HG02943 (cell line): Measurements from ENCODE around the gene DSE.
"Not testable (repeated sequence)": the region's sequence is repeated elsewhere in the genome, so short reads cannot be mapped to it uniquely, and the experiment has no call there.

Source experiments
- ATAC-seq: cut with Tn5 transposase; IDR thresholded peaks from one replicate; pipeline ENCODE4 v1.9.1; 2021; ENCODE audit warnings: mild to moderate bottlenecking, low read depth, moderate library complexity; ENCODE audit not compliant: unreplicated experiment

Gene DSE

DNA sequence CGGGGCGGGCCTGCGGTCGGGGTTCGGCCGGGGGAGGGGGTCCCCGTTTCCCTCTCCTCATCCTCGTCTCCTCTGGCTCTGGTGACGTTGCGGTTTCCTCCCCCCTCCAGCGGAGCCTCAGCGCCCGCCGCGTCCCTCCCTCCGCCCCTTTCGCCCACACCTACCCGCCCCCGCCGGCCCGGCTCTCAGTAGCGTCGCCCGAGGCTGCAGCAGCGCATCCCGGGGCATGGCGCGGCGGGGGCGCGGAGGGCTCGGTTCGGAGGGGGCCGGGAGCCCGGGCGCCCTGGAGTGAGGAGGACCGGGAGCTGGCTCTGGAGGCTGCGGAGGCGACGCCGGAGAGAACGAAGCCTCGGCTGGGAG lies at the start of gene DSE:
Gene DSE (plus strand): TSS at position 188 of the 360 bp plus-strand sequence. CDS start 28,304 bp downstream, outside the sequence.
- ATAC-seq, result peak; percentile 63

DNA sequence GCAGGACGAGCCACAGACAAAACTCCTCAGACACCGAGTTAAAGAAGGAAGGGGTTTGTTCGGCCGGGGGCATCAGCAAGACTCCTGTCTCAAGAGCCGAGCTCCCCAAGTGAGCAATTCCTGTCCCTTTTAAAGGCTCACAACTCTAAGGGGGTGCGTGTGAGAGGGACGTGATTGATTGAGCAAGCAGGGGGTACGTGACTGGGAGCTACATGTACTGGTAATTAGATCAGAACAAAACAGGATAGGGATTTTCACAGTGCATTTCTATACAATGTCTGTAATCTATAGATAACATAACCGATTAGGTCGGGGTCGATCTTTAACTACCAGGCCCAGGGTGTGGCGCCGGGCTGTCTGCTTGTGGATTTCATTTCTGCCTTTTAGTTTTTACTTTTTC lies 48.8 kb upstream of the DSE start:
- ATAC-seq, result not testable (repeated sequence)

DNA sequence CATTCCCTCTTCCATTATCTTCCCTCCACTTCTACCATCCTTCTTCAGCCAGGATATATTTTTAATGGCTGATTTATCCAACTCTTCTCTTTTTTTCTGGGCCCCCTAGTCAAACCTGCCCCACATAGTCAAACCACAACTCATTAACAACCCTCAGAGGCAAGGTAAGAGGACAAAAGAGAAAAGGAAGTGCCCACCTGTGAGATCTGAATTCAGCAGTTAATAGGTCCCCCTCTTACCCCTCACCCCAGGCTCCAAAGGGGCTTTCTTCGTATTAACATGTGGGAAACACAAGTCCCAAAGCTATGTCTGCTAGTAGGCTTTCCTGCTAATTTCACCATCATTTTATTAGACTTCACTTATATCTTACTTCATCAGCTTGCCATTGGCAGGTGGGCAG lies 46.9 kb upstream of the DSE start:
- ATAC-seq, result no peak

DNA sequence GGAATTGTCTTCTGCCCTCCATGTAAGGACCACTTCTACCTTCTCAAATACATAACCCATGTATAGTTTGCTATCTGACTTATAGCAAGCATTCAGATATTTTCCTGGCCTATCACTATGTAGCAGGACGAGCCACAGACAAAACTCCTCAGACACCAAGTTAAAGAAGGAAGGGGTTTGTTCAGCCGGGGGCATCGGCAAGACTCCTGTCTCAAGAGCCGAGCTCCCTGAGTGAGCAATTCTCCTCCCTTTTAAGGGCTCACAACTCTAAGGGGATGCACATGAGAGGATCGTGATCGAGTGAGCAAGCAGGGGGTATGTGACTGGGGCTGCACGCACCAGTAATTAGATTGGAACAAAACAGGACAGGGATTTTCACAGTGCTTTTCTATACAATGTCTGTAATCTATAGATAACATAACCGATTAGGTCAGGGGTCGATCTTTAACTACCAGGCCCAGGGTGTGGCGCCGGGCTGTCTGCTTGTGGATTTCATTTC lies 45.1 kb upstream of the DSE start:
- not testable (repeated sequence) for ATAC-seq

DNA sequence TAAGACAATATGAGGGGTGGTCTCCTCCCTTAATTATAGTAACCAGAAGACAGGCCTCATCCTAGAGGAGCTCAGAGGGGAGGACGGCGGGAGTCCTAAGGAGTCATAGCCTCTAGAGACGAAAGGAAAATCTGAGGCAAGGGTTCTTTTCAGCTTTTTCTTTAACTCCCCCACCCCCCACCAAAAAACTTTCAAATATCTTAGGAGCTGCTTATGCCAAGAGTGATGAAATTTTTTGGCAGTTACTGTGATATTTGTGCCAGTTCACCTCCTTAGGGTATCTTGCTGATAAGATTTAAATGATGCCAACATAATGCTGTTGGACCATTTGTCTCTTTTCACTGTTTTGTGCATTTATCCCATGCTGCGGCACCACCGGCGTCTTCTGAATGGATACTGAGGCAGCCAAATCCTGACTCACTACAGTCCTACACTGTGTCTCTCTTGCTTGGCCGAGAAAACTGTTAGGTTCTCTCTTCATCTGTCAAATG lies 44.5 kb upstream of the DSE start:
- ATAC-seq, result no peak

DNA sequence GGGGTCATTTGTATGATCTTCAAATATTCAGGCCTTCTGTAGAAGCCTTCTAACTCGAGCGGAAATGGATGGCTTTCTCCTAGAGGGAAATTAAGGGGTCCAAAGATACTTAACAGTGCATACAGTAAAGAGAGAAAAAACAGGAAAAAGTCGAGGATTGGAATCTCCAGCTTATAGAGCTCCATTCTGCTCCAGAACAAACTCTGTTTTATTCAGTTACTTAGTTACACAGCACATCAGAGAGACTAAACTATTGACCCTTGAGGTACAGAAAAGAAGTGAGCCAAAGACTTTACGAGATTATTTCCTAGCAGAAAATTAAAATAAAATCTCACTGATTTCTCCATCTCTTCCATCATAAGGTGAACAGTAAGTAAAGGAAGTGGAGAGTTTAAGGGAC lies 43.8 kb upstream of the DSE start:
- no peak for ATAC-seq

DNA sequence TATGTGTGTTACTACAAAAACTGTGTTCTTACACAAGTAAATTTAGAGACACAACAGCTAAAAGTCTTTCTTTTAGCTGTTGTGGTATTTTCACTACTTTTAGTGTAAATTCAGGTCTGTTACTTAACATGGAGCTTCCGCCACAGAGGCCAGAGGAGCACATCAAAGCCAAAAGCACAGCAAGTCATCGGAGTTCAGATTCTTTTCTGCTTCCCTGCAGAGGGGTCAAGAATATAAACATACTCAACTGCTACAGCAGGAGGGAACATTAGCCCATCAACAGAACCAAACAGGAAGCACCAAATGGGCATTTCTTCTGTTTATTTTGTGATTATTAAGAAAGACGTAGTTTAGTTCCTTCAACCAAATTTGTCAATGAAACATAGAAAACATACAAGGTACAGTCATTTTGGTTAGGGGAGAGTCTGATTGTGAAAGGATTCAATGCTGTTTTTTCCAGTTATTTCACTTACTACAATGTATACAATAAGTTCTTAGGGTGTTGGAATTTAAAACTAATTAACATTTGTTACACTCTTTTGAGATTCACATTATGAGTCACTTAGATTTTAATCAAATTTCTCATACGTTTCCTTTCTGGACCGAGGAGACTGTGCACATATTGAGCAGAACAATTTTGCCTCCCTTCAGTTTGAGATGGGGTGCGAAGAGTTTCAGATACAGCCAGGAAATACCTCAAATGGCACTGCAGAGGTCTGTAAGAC lies 42.8 kb upstream of the DSE start:
- no peak for ATAC-seq

DNA sequence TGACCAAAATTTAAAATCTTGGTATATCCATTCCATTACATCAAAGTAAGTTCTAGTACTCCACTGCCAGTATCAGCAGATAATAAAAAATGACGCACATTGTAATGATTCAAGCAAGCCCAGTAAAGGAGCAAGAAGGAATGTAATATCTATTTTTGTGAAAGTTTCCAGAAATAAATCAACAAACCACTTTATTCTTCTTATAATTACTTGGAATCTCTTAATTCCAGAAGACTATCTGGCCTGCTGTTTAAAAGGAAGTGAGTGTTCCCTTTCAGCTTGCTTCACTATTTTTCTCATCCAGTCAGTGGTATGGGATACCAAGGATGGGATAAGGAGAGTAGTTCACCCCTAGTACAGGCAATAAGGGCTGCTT lies 42.2 kb upstream of the DSE start:
- ATAC-seq, result no peak

DNA sequence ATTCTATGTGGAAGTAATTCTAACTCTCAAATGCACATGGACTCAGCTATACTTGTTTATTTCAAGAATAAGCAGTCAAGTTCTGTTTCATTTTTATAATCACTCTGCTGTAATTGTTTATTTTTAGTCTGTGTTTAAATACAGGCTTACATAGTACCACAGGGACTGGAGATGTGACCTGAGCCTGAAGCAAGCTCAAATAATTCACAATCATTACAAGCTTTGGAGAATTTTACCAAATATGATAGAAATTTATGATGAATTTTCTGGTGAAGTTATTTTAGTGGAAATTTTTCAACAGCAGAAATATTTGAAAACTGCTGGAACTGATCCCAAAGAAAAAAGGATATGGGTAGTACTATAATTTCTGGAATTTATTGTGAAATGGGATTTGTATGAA lies 41.6 kb upstream of the DSE start:
- ATAC-seq, result no peak

DNA sequence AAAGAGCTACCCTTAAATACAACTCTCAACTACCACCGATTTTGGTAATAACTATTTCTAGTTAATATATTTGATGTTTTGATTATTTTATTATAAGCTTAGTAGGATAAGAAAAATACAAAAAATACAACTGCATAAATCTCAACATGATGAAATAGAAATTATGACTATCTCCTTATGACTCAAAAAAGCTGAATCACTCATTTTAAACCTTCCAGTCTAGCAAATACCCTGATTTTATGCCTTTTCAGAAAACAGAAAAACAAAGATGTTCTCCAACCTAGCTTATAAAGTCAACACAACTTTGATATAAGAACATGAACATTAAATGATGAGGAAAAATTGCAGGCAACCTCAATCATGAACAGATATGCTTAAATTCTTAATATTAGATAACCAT lies 40.2 kb upstream of the DSE start:
- no peak for ATAC-seq

DNA sequence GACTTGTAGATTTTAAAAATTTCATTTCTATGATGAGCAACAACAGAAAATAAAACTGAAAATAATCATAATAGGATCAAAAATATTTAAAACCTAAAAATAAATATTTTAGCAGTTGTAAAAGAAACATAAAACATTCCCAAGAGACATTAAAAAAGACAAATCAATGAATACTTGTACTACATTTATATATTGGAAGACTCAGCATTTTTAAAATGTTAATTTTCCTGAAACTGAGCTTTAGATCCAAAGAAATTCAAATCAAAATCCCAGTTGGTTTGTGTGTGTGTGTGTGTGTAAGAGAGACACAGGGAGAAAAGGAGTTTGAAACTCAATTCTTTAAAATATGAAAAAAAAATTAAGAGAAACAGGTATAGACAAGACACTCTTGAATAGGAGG lies 38.7 kb upstream of the DSE start:
- no peak for ATAC-seq

DNA sequence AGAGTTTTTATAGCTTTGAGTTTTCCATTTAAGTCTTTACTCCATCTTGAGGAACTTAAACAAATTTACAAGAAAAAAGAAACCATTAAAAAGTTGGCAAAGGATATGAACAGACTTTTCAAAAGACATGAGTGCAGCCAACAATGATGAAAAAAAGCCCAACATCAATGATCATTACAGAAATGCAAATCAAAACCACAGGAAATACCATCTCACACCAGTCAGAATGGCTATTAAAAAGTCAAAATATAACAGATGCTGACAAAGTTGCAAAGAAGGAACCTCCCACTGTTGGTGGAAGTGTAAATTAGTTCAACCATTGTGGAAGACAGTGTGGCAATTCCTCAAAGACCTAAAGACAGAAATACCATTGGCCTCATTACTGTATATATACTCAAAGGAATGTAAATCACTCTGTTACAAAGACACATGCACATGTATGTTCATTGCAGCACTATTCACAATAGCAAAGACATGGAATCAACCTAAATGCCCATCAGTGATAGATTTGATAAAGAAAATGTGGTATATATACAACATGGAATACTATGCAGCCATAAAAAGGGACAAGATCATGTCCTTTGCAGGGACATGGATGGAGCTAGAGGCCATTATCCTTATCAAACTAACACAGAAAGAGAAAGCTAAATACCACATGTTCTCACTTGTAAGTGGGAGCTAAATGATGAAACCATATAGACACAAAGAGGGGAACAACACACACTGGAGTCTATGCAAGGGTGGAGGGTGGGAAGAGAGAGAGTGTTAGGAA lies 35.9 kb upstream of the DSE start:
- not testable (repeated sequence) for ATAC-seq

DNA sequence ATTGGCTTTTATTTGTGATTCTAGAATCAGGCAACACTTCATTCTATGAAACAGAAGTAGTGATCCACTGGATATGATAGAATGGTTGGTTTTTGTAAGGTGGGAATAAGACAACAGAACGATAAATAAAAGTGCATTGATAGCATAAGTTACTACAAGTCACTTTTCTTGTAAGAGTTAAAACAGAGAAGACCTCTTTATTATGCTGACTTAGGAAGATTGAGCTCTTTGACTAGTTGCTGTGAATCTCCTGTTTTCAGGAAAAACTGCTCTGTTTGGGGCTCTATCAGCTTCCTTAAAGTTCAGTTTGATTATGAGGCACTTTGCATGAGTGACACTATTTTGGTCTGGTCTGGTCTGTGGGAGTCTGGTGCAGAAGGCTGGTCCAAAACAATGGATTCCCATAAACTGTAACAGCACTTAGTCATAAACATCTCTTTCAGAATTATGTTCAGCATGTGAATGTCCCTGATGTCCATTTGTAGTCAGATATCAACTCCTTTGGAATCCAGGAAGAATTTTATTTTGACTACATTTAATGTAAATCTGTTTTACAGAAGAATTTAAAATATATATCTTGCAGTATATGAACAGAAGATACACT lies 35.0 kb upstream of the DSE start:
- no peak for ATAC-seq

DNA sequence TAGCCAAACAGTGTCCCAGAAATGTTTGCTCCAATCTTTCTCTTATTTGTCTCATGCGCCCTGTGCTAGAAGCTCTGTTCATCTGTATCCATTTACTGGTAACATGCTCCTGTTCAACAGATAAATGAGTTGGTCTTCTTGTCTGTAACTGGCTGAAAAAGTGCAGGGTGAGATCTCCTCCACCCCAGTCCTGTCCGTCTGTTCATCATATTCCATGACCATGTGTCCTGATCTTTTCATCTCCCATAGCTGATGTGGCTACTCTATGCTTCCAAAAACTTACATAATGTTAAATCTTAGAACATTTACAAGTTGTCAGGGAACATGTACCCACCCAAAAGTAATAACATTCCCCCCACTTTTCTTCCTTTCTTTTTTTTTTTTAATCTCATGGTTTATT lies 31.8 kb upstream of the DSE start:
- no peak for ATAC-seq

DNA sequence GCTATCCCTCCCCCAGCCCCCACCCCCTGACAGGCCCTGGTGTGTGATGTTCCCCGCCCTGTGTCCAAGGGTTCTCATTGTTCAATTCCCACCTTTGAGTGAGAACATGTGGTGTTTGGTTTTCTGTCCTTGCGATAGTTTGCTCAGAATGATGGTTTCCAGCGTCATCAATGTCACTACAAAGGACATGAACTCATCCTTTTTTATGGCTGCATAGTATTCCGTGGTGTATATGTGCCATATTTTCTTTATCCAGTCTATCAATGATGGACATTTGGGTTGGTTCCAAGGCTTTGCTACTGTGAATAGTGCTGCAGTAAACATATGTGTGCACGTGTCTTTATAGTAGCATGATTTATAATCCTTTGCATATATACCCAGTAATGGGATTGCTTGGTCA lies 30.1 kb upstream of the DSE start:
- not testable (repeated sequence) for ATAC-seq

DNA sequence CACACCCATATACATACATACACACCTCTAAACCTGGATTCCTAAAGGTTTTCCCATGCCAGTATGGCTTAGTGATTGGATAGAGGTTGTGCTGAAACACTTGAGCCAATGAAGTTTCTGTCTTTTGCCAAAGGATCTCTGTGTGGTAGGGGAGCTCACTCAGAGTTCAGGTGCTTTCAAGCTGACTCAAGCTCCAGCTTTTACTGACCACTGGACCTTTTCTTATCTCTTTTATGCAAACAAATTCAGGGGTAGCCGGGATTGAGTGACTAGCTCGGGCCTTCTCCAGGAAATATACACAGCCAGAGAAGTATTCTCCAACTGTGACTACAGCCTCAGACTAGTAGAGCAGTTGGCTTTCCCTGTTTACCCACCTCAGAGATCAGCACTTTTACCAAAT lies 21.5 kb upstream of the DSE start:
- ATAC-seq, result no peak

DNA sequence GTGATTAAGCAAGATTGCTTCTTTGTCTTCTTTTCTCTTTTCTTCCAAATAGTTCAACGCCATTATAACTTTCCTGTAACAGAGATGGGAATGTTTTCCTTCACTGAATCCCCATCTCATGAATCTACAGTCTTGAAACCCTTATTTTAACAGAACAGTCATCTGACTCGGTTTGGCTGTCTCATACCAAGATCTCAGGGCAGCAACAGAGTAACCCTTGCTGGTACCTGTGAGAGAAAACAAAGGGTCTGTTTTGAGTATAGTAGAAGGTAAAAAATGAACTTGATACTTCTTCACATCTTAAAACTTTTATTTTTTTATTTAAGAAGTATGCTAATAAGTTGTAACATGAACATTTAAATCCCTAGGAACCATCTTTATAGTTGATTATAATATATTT lies 19.6 kb upstream of the DSE start:
- ATAC-seq, result no peak

DNA sequence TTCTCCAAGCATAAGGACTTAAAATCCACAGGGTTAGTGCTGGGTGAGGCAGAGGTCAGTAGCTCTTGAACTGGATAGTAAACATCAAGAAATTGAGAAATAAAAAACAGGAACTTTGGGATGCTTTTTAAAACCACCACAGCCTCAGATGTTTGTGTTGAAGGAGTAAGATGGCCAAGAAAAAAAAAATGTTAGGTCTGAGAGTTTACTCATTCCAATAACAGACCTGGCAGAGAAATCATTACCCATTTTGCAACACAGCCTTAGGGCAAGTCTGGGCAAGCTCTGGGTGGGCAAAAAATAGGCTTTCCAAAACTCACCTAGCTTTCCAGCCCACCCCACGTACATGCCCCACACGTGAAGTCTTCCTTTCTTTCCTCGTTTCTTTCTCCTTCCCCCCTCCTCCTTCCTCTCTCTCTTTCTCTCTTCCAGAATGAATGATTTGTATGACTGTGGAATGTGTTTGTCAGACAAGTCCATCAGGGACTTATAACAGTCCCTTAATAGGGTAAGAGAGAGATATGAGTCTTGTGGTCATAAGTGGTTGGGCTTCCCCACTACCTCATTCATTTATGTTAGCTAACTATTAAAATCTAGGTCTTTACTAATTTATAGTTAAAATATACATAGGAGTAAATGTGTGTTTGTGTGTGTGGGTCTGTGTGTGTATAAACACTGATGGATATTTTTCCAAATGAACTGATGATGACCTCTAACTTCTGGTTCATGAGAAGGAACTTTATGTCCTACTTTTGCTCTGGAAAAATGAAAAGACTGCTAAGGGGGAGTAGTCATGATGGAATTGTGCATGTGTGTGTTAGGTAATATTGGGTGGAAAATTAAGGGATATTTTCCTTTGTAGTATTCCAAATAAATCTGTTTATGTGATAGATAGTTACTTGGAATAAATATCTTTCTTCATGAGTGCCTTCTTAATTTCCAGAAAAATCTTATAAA lies 18.0 kb upstream of the DSE start:
- no peak for ATAC-seq

DNA sequence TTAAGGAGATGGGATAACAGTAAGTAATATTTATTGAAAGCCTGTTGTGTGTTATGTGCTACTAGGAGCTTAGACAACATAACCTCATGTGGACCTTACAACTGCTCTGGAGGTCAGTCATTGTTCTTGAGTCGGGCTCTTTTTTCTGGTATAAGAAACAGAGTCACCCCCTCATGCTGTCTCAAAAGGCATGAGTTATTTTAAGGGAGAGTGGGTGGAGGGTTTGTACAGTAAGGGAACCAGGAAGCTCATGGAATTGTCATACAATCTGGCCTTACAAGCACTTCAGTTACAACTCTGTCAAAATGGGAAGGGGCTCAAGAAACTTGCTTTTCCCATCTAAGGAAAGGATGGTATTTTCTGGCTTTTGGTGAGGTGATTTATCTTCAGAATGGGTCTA lies 16.5 kb upstream of the DSE start:
- no peak for ATAC-seq

DNA sequence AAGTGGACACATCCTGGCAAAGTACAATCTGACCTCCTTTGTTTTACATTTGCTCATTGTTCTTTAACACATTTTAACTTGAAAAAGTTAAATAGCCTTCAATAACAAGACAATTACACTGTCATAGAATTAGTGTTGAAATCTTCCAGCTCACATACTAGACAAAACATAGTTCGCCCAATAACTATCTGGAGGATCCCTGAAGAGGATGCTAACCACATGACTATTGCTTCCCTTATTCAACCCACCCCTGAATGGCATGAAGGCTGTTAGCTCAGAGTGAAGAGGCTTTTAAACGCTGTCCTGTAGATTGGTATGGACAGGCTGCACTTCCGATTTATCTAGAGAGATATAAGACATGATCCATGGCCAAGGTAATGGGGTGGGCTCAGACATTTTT lies 15.0 kb upstream of the DSE start:
- ATAC-seq, result no peak
